Mammary epithelial cell (primary cell): ENCODE data around the gene ANKRD29.

Experiments used
- EZH2 ChIP-seq: IDR thresholded peaks from 2 replicates; pipeline ENCODE4 v1.6.1; 2012; ENCODE audit warnings: low read length, inconsistent platforms, borderline replicate concordance
- TF ChIP-seq, protein P1 (sequence below), 2 donors: IDR thresholded peaks in 1 of 2; conservative IDR thresholded peaks in 1 of 2; 2 replicates each; pipeline ENCODE4 v1.5.1; 2011 to 2012; ENCODE audit warnings: inconsistent platforms in 2 of 2, low read length in 2 of 2, mild to moderate bottlenecking in 2 of 2, control low read depth in 1 of 2, low read depth in 1 of 2; ENCODE audit not compliant: insufficient read depth in 1 of 2; ENCODE audit errors: extremely low read depth in 1 of 2

GRCh38 chr18:23706971-23707640 is 44.4 kb upstream of the ANKRD29 start:
- TF ChIP-seq, protein P1, sequence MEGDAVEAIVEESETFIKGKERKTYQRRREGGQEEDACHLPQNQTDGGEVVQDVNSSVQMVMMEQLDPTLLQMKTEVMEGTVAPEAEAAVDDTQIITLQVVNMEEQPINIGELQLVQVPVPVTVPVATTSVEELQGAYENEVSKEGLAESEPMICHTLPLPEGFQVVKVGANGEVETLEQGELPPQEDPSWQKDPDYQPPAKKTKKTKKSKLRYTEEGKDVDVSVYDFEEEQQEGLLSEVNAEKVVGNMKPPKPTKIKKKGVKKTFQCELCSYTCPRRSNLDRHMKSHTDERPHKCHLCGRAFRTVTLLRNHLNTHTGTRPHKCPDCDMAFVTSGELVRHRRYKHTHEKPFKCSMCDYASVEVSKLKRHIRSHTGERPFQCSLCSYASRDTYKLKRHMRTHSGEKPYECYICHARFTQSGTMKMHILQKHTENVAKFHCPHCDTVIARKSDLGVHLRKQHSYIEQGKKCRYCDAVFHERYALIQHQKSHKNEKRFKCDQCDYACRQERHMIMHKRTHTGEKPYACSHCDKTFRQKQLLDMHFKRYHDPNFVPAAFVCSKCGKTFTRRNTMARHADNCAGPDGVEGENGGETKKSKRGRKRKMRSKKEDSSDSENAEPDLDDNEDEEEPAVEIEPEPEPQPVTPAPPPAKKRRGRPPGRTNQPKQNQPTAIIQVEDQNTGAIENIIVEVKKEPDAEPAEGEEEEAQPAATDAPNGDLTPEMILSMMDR (conservative IDR thresholded peaks at IDR 0.05 in 1 of 2, IDR thresholded peaks at IDR 0.05 in 1 of 2; ENCODE audit: extremely low read depth in 1 of 2, insufficient read depth in 1 of 2, low read depth in 1 of 2, low read length in 2 of 2): no peak
- TF ChIP-seq EZH2: no peak
